Measurements from ENCODE around the gene HOOK1.

HOOK1 gene

GRCh38 chr1:59924653-59925052 lies 109.9 kb downstream of the HOOK1 start:
- TF ChIP-seq USF1 (IDR thresholded peaks at IDR 0.05) (no peak), REST (IDR thresholded peaks at IDR 0.05; ENCODE audit: low read depth) (no peak), RAD21 (IDR thresholded peaks at IDR 0.05; ENCODE audit: low read depth) (no peak), CREB1 (IDR thresholded peaks at IDR 0.05; ENCODE audit: low read depth) (no peak), TCF12 (IDR thresholded peaks at IDR 0.05; ENCODE audit: low read depth) (no peak), FOXM1 (IDR thresholded peaks at IDR 0.05; ENCODE audit: borderline replicate concordance, low read depth) (no peak), YY1 (IDR thresholded peaks at IDR 0.05; ENCODE audit: low read depth) (no peak), NFIC (IDR thresholded peaks at IDR 0.05) (no peak), MAX (IDR thresholded peaks at IDR 0.05) (no peak)
